ENCODE measurements around the gene SLC16A7. TPM values are rescaled to one million over a fixed set of nuclear protein-coding genes. Genes with fewer than 3 reads are reported as not detected.

The SLC16A7 gene
- total RNA-seq, 1 donor from 2014 or later, result 12.6 TPM

- H3K4me3 ChIP-seq, result no peak overlapping the region
- H3K36me3 ChIP-seq, result peaks cover 0 to 5% of the 10 kb centered on the region in 2 donors
- peaks cover 0 to 13% of the 10 kb centered on the region in 2 donors for H3K4me1 ChIP-seq
- no peak for TF ChIP-seq CTCF (IDR thresholded peaks at IDR 0.05)
- H3K27ac ChIP-seq, result no peak overlapping the region
- H3K27me3 ChIP-seq, result no peaks in the 10 kb centered on the region
- intact Hi-C loops (cut with DNase I), result no loop called here
- no peak for DNase-seq (ENCODE audit: low spot score in 2 of 2)
- H3K9me3 ChIP-seq, result no peaks in the 10 kb centered on the region
Measured at GRCh38 chr12:59657266-59657665, 61.4 kb downstream of the SLC16A7 start.

GRCh38 chr12:59657711-59658110, 61.9 kb downstream of the SLC16A7 start:
- no peak for TF ChIP-seq CTCF (IDR thresholded peaks at IDR 0.05)
- H3K4me1 ChIP-seq, result peaks cover 0 to 9% of the 10 kb centered on the region in 2 donors
- DNase-seq (ENCODE audit: low spot score in 2 of 2), result no peak
- H3K9me3 ChIP-seq, result no peaks in the 10 kb centered on the region
- peaks cover 0 to 5% of the 10 kb centered on the region in 2 donors for H3K36me3 ChIP-seq
- H3K27ac ChIP-seq, result no peak overlapping the region
- no peak overlapping the region for H3K4me3 ChIP-seq
- intact Hi-C loops (cut with DNase I), result no loop called here
- H3K27me3 ChIP-seq, result no peaks in the 10 kb centered on the region

- TF ChIP-seq CTCF (IDR thresholded peaks at IDR 0.05), result no peak
- H3K4me1 ChIP-seq, result peaks cover 0 to 18% of the 10 kb centered on the region in 2 donors
- no peak overlapping the region for H3K27ac ChIP-seq
- intact Hi-C loops (cut with DNase I), result no loop called here
- peaks cover 0 to 5% of the 10 kb centered on the region in 2 donors for H3K36me3 ChIP-seq
- no peaks in the 10 kb centered on the region for H3K27me3 ChIP-seq
- no peak overlapping the region for H3K4me3 ChIP-seq
- no peaks in the 10 kb centered on the region for H3K9me3 ChIP-seq
- no peak for DNase-seq (ENCODE audit: low spot score in 2 of 2)
Measured at GRCh38 chr12:59660148-59660547, 64.3 kb downstream of the SLC16A7 start.

GRCh38 chr12:59660921-59661597, 65.2 kb downstream of the SLC16A7 start:
- intact Hi-C loops (cut with DNase I), result no loop called here
- Histone ChIP-seq H3K4me3 (no peak overlapping the region), H3K9me3 (no peaks in the 10 kb centered on the region), H3K27ac (no peak overlapping the region), H3K36me3 (peaks cover 0 to 3% of the 10 kb centered on the region in 2 donors), H3K4me1 (peaks cover 0 to 18% of the 10 kb centered on the region in 2 donors), H3K27me3 (no peaks in the 10 kb centered on the region)
- TF ChIP-seq CTCF (IDR thresholded peaks at IDR 0.05), result no peak
- no peak for DNase-seq (ENCODE audit: low spot score in 2 of 2)

- no peaks in the 10 kb centered on the region for H3K36me3 ChIP-seq
Measured at GRCh38 chr12:59664495-59664894, 68.7 kb downstream of the SLC16A7 start.

More at GRCh38 chr12:59664495-59664894, 68.7 kb downstream of the SLC16A7 start:
- H3K27ac ChIP-seq, result no peak overlapping the region
- TF ChIP-seq CTCF (IDR thresholded peaks at IDR 0.05), result no peak
- peak overlapping the region in 1 of 2 donors; percentile 11 for H3K4me3 ChIP-seq
- DNase-seq (ENCODE audit: low spot score in 2 of 2), result no peak
- no peaks in the 10 kb centered on the region for H3K27me3 ChIP-seq
- H3K4me1 ChIP-seq, result peaks cover 0 to 13% of the 10 kb centered on the region in 2 donors
- intact Hi-C loops (cut with DNase I), result no loop called here
- no peaks in the 10 kb centered on the region for H3K9me3 ChIP-seq

Data from ascending aorta (tissue), 2 donors.